Testis (tissue), 2 donors: ENCODE results near the gene FBXO7.

Source experiments
- POLR2A ChIP-seq: fragments of 450-650 bp; IDR thresholded peaks from one replicate; pipeline ENCODE4 v1.6.1; 2017; ENCODE audit warnings: antibody characterized with exemption, mild to moderate bottlenecking, moderate library complexity
- TF ChIP-seq, protein P1 (sequence below), 3 experiments: fragments of 450-650 bp in 2 of 3; fragments of 200-600 bp in 1 of 3; sonication (generic) in 1 of 3; IDR thresholded peaks; one replicate each; pipeline ENCODE4 v1.5.1; 2016 to 2019; ENCODE audit warnings: antibody characterized with exemption in 3 of 3, mild to moderate bottlenecking in 2 of 3, moderate library complexity in 1 of 3

DNA sequence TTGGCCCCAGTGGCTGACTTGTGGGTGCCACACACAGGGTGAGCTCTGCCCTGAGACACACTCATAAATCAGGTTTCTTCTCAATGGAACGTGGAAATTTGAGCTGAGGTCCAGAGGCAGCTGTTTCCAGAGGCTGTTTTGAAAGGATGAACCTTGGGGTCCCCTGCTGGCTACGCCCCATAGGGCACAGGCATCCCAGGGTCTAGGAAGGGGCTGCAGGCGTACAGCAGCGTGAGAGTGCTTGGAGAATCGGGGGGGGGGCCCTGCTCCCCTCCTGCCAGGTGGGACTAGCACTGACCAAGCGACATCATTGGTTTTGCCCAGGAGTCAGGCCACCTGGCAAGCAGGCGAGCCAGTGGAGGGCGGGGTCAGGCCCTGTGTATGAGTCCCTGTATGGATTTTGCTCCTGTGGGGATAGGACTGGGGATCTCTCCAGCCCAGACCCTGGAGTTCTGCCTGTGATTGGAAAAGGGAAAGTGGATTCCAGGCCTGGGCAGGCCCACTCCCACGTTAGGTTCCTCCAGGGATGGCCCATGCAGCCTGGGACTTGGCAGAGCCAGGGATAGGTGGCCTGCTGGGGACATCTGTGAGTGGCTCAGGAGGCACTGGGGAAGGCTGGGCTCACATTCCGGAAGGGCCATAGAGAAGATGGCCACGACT lies 61.0 kb downstream of the FBXO7 start:
- TF ChIP-seq, protein P1, sequence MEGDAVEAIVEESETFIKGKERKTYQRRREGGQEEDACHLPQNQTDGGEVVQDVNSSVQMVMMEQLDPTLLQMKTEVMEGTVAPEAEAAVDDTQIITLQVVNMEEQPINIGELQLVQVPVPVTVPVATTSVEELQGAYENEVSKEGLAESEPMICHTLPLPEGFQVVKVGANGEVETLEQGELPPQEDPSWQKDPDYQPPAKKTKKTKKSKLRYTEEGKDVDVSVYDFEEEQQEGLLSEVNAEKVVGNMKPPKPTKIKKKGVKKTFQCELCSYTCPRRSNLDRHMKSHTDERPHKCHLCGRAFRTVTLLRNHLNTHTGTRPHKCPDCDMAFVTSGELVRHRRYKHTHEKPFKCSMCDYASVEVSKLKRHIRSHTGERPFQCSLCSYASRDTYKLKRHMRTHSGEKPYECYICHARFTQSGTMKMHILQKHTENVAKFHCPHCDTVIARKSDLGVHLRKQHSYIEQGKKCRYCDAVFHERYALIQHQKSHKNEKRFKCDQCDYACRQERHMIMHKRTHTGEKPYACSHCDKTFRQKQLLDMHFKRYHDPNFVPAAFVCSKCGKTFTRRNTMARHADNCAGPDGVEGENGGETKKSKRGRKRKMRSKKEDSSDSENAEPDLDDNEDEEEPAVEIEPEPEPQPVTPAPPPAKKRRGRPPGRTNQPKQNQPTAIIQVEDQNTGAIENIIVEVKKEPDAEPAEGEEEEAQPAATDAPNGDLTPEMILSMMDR (IDR thresholded peaks at IDR 0.05): no peak
- TF ChIP-seq POLR2A: no peak
